PC-3 (cell line): ENCODE data around the gene PPEF2.

Source experiments
- CTCF ChIP-seq: fragments of 300-600 bp; sonication (generic); conservative IDR thresholded peaks from 2 replicates; pipeline ENCODE4 v1.5.1; 2017; ENCODE audit warnings: antibody characterized with exemption, low read depth, mild to moderate bottlenecking, low read length
- EZH2 ChIP-seq: fragments of 300-600 bp; sonication (generic); IDR thresholded peaks from one replicate; pipeline ENCODE4 v1.6.1; 2017; ENCODE audit warnings: antibody characterized with exemption, mild to moderate bottlenecking, low read length; ENCODE audit not compliant: unreplicated experiment
- EZH2phosphoT487 ChIP-seq: fragments of 300-600 bp; sonication (generic); IDR thresholded peaks from 2 replicates; pipeline ENCODE4 v1.6.1; 2018; ENCODE audit warnings: mild to moderate bottlenecking, antibody characterized with exemption, low read length, borderline replicate concordance

GRCh38 chr4:75820676-75821075 lies 81.6 kb downstream of the PPEF2 start:
- TF ChIP-seq CTCF (no peak), EZH2 (no peak), EZH2phosphoT487 (no peak)
